ENCODE data around the gene IL4R.

GRCh38 chr16:27315333-27316037 lies 1.7 kb downstream of the IL4R start:
- TF ChIP-seq CTCF (IDR thresholded peaks at IDR 0.05) (no peak), TCF7L2 (IDR thresholded peaks at IDR 0.05; ENCODE audit: low read depth, low read length) (no peak)

Measured in Panc1 (cell line).